ENCODE measurements around the gene DOK6.

- no peak for TF ChIP-seq CTCF (conservative IDR thresholded peaks at IDR 0.05)
- TF ChIP-seq EZH2 (IDR thresholded peaks at IDR 0.05; ENCODE audit: low read depth) = no peak
These were observed 189.5 kb downstream of the DOK6 start for GRCh38 chr18:69590150-69590549.

Measured in PC-9 (cell line).